Large intestine (tissue), 3 donors: Measurements from ENCODE around the gene HIVEP3. TPM values are rescaled to one million over a fixed set of nuclear protein-coding genes. Genes with fewer than 3 reads are reported as not detected.
A peak's percentile ranks its signal among the peaks of the same experiment; 100 is the strongest.

Experiments
- DNase-seq, 2 donors: peaks; one replicate each; pipeline versions ENCODE4 v3.0.0 to v3.0.0-alpha.2; 2013
- H3K27ac ChIP-seq: one replicate; pipeline ENCODE4 v1.5.1; 2013; ENCODE audit warnings: low read length
- H3K27me3 ChIP-seq: 2 replicates; pipeline ENCODE4 v1.6.1; 2013; ENCODE audit warnings: low read length; ENCODE audit not compliant: control insufficient read depth, insufficient read depth
- H3K36me3 ChIP-seq: 2 replicates; pipeline ENCODE4 v1.6.1; 2013; ENCODE audit warnings: low read length; ENCODE audit not compliant: control insufficient read depth, insufficient read depth
- H3K4me1 ChIP-seq: one replicate; pipeline ENCODE4 v1.6.1; 2013; ENCODE audit warnings: low read length; ENCODE audit not compliant: control insufficient read depth, insufficient read depth
- H3K4me3 ChIP-seq: one replicate; pipeline ENCODE4 v1.5.1; 2013; ENCODE audit warnings: low read length
- H3K9me3 ChIP-seq: one replicate; pipeline ENCODE4 v1.6.1; 2013; ENCODE audit warnings: mild to moderate bottlenecking, low read depth, low read length, moderate library complexity; ENCODE audit not compliant: control insufficient read depth
- WGBS: methylation state at CpG from one replicate; pipeline ENCODE4 v1.1.5; 2013; ENCODE audit warnings: low lambda C conversion rate; ENCODE audit not compliant: insufficient coverage; 5-methylcytosine and 5-hydroxymethylcytosine counted together
- polyA plus RNA-seq: library from polyadenylated mRNA; unstranded; fragments of 120-200 nt; gene quantifications from one replicate; pipeline ENCODE4 v1.2.1, GENCODE V29; 2013

HIVEP3 gene
- polyA plus RNA-seq, 1 donor: 2.6 TPM

GRCh38 chr1:41884256-41885230 is 34.2 kb downstream of the HIVEP3 start:
- no peak for DNase-seq
- Histone ChIP-seq H3K4me3 (no peak overlapping the region), H3K4me1 (no peaks in the 10 kb centered on the region), H3K36me3 (no peaks in the 10 kb centered on the region), H3K9me3 (no peaks in the 10 kb centered on the region), H3K27ac (no peak overlapping the region), H3K27me3 (no peaks in the 10 kb centered on the region)
- WGBS: no CpG with 5 or more reads among the region's 9 CpGs

- no CpG with 5 or more reads among the region's 3 CpGs for WGBS
Measured at GRCh38 chr1:41883507-41883906, 35.2 kb downstream of the HIVEP3 start.

GRCh38 chr1:41882486-41882885 is 36.2 kb downstream of the HIVEP3 start:
- H3K9me3 ChIP-seq: no peaks in the 10 kb centered on the region
- H3K4me3 ChIP-seq: no peak overlapping the region
- no peaks in the 10 kb centered on the region for H3K4me1 ChIP-seq
- no peaks in the 10 kb centered on the region for H3K36me3 ChIP-seq
- no peak overlapping the region for H3K27ac ChIP-seq
- H3K27me3 ChIP-seq: no peaks in the 10 kb centered on the region
- DNase-seq: no peak

More at GRCh38 chr1:41883507-41883906, 35.2 kb downstream of the HIVEP3 start:
- no peak overlapping the region for H3K27ac ChIP-seq
- no peaks in the 10 kb centered on the region for H3K27me3 ChIP-seq
- DNase-seq: no peak
- no peaks in the 10 kb centered on the region for H3K4me1 ChIP-seq
- no peak overlapping the region for H3K4me3 ChIP-seq
- H3K9me3 ChIP-seq: no peaks in the 10 kb centered on the region
- no peaks in the 10 kb centered on the region for H3K36me3 ChIP-seq

- DNase-seq: peak in 1 of 2 donors; percentile 68
- H3K4me1 ChIP-seq: no peaks in the 10 kb centered on the region
- no peaks in the 10 kb centered on the region for H3K36me3 ChIP-seq
- H3K4me3 ChIP-seq: no peak overlapping the region
- no peaks in the 10 kb centered on the region for H3K27me3 ChIP-seq
- 40% methylated on average over 2 of the region's 5 CpGs for WGBS
- H3K27ac ChIP-seq: no peak overlapping the region
- no peaks in the 10 kb centered on the region for H3K9me3 ChIP-seq
Measured at GRCh38 chr1:41882068-41882477, 36.6 kb downstream of the HIVEP3 start.

GRCh38 chr1:41880950-41881885 is 37.5 kb downstream of the HIVEP3 start:
- no peak overlapping the region for H3K27ac ChIP-seq

GRCh38 chr1:41880261-41880660 is 38.5 kb downstream of the HIVEP3 start:
- Histone ChIP-seq H3K9me3 (no peaks in the 10 kb centered on the region), H3K36me3 (no peaks in the 10 kb centered on the region), H3K27me3 (no peaks in the 10 kb centered on the region), H3K27ac (no peak overlapping the region), H3K4me1 (no peaks in the 10 kb centered on the region), H3K4me3 (no peak overlapping the region)
- no peak for DNase-seq
- WGBS: 60% methylated on average over 1 of the region's 4 CpGs

More at GRCh38 chr1:41880950-41881885, 37.5 kb downstream of the HIVEP3 start:
- H3K9me3 ChIP-seq: no peaks in the 10 kb centered on the region
- no peak overlapping the region for H3K4me3 ChIP-seq
- no peaks in the 10 kb centered on the region for H3K36me3 ChIP-seq
- H3K4me1 ChIP-seq: no peaks in the 10 kb centered on the region
- no peaks in the 10 kb centered on the region for H3K27me3 ChIP-seq
- DNase-seq: no peak
- no CpG with 5 or more reads among the region's 5 CpGs for WGBS

- Histone ChIP-seq H3K27ac (no peak overlapping the region), H3K27me3 (no peaks in the 10 kb centered on the region), H3K36me3 (no peaks in the 10 kb centered on the region), H3K4me1 (no peaks in the 10 kb centered on the region), H3K4me3 (no peak overlapping the region), H3K9me3 (no peaks in the 10 kb centered on the region)
- DNase-seq: no peak
Measured at GRCh38 chr1:41879617-41880016, 39.1 kb downstream of the HIVEP3 start.

- Histone ChIP-seq H3K4me1 (no peaks in the 10 kb centered on the region), H3K4me3 (no peak overlapping the region), H3K27me3 (no peaks in the 10 kb centered on the region), H3K36me3 (no peaks in the 10 kb centered on the region), H3K9me3 (no peaks in the 10 kb centered on the region), H3K27ac (no peak overlapping the region)
- DNase-seq: no peak
- 40% methylated on average over 1 of the region's 5 CpGs for WGBS
Measured at GRCh38 chr1:41878911-41879310, 39.8 kb downstream of the HIVEP3 start.

GRCh38 chr1:41878495-41878894 is 40.2 kb downstream of the HIVEP3 start:
- Histone ChIP-seq H3K9me3 (no peaks in the 10 kb centered on the region), H3K27me3 (no peaks in the 10 kb centered on the region), H3K4me3 (no peak overlapping the region), H3K36me3 (no peaks in the 10 kb centered on the region), H3K4me1 (no peaks in the 10 kb centered on the region), H3K27ac (no peak overlapping the region)
- WGBS: no CpG with 5 or more reads among the region's 1 CpG
- no peak for DNase-seq

- H3K36me3 ChIP-seq: no peaks in the 10 kb centered on the region
- WGBS: no CpG with 5 or more reads among the region's 3 CpGs
- no peak for DNase-seq
- H3K4me1 ChIP-seq: no peaks in the 10 kb centered on the region
- H3K9me3 ChIP-seq: no peaks in the 10 kb centered on the region
- H3K27ac ChIP-seq: no peak overlapping the region
- H3K4me3 ChIP-seq: no peak overlapping the region
- no peaks in the 10 kb centered on the region for H3K27me3 ChIP-seq
Measured at GRCh38 chr1:41876576-41877445, 41.9 kb downstream of the HIVEP3 start.
